ENCODE measurements around the gene EID1.

Gene EID1

DNA sequence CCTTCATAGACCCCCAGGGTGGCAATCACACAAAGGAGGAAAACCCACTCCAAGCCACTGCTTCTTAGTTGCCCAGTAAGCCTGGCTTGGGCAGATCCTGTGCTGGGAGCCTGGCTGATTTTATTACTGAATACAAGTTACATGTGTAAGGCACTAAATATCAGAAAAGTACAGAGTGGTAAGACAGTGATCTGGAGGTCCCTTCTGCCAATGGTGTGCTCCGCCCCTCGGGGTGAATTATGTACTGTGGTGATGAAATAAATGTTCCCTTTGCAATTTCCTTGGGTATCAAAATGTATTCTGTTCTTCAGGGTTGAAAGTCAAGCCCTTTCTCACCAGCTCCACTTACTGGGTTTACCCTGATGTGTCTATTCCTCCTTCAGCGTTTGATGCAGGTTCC, 38.8 kb downstream of the EID1 start:
- TF ChIP-seq, protein P1, sequence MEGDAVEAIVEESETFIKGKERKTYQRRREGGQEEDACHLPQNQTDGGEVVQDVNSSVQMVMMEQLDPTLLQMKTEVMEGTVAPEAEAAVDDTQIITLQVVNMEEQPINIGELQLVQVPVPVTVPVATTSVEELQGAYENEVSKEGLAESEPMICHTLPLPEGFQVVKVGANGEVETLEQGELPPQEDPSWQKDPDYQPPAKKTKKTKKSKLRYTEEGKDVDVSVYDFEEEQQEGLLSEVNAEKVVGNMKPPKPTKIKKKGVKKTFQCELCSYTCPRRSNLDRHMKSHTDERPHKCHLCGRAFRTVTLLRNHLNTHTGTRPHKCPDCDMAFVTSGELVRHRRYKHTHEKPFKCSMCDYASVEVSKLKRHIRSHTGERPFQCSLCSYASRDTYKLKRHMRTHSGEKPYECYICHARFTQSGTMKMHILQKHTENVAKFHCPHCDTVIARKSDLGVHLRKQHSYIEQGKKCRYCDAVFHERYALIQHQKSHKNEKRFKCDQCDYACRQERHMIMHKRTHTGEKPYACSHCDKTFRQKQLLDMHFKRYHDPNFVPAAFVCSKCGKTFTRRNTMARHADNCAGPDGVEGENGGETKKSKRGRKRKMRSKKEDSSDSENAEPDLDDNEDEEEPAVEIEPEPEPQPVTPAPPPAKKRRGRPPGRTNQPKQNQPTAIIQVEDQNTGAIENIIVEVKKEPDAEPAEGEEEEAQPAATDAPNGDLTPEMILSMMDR (conservative IDR thresholded peaks at IDR 0.05; ENCODE audit: low read depth, low read length): no peak
- DNase-seq (ENCODE audit: low read depth): no peak
- H3K4me3 ChIP-seq (ENCODE audit: low read depth, low read length): no peak overlapping the region

DNA sequence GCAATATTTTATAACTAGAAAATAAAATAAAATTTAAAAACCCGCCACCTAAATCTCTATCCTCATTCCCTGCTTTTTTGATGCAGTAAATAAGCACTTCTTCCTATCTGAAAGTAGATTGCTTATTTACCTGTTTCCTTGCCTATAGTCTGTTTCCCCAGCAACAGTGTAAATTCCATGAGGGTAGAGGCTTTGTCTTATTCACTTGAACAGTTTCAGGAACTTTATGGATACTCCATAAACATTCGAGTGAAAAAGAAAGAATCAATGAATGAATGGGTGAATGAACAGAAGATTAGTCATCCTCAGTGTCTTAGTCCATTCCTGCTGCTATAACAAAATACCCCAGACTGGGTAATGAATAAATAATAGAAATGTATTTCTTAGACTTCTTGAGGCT, 44.1 kb downstream of the EID1 start:
- no peak for DNase-seq (ENCODE audit: low read depth)
- H3K4me3 ChIP-seq (ENCODE audit: low read depth, low read length): no peak overlapping the region
- TF ChIP-seq, protein P1 (conservative IDR thresholded peaks at IDR 0.05; ENCODE audit: low read depth, low read length): no peak

DNA sequence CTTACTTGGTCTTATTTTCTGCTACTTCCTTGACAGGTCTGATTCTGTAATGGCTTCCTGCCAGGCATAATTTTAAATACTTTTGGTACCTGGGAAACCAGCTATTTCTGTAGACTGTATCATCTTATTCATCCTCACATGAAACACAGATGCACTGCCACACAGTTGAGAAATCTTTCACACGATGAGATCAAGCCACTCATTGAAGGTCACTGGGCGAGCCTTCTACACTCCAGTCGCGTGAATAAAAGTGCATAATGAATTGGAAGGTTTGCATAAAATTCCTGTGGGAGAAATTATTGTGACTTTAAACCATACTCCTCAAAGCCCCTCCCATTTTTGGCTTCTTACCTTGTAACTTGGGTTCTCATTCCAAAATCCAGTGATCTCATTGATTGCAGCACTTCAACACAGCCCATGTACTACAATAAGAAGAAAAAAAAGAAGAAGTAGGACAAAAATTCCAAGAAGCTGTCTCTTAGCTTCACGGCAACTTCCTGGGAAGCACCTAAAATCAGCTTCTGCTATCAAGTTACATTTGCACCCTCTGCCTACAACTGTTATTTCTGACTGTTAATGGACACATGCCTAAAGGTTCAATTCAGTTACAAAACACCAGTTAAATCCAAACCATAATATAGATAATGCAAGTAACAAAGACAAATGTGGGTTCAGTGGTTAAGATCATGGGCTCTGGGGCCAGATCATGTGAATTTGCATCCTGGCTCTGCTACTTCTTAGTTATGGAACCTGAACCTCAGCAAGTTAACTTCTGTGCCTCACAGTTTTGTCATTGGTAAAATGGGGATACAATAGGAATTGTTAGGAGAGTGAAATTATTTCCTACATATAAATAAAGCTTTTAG, 46.8 kb downstream of the EID1 start:
- DNase-seq (ENCODE audit: low read depth): peak; percentile 16
- H3K4me3 ChIP-seq (ENCODE audit: low read depth, low read length): no peak overlapping the region
- TF ChIP-seq, protein P1 (conservative IDR thresholded peaks at IDR 0.05; ENCODE audit: low read depth, low read length): no peak

DNA sequence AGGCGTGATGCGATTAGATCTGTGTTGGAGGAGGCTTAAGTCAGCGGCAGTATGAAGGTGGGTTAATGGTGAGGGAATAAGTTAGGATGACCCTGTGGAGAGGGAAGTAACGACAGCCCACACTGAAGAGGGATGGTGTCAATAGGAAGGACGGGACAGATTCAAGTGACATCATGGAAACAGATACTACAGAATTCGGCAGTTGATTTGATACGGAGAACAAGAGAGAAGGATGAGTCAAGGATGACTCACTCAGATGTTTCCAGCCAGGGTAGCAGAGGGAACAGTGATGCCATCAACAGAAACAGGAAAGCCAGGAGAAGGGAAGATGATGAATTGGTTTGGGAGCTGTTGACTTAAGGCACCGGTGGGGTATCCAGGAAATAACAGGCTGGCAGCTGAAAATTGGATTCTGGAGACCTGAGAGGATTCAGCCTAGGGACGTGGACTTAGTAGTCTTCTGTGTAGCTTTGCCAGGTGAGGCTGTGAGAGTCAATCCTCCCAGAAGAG, 47.8 kb downstream of the EID1 start:
- no peak overlapping the region for H3K4me3 ChIP-seq (ENCODE audit: low read depth, low read length)
- peak; percentile 86 for DNase-seq (ENCODE audit: low read depth)
- TF ChIP-seq, protein P1 (conservative IDR thresholded peaks at IDR 0.05; ENCODE audit: low read depth, low read length): no peak

DNA sequence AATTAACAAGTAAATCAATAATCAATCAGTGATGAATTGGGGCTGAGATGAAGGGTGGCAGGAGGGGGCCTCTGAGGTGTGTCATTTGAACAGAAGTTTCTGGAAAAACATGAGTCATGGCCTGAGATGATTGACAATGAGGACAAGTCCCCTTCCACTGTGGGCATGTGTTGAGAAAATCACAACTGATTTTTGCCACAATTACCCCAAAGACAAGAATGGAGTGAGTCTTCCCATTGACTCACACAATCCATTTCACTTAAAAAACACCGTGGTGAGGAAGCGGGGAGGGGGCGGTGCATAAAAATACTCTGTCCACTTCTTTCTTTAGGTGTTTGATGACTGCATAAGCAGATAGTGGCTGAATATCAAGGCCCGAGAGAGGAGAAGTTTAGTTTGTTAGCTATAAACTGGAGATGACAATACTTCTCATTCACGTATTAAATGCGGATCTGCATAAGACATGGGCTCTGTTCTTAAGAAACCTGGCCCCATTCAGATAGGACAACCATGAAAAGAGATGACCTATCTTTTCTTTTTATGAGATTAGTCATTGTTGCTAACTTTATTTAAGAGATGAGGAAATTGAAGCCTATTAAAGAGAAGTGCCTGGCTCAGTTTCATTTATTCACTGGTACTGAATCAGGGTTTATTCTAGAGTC, 51.1 kb downstream of the EID1 start:
- DNase-seq (ENCODE audit: low read depth): no peak
- TF ChIP-seq, protein P1 (conservative IDR thresholded peaks at IDR 0.05; ENCODE audit: low read depth, low read length): no peak
- no peak overlapping the region for H3K4me3 ChIP-seq (ENCODE audit: low read depth, low read length)

DNA sequence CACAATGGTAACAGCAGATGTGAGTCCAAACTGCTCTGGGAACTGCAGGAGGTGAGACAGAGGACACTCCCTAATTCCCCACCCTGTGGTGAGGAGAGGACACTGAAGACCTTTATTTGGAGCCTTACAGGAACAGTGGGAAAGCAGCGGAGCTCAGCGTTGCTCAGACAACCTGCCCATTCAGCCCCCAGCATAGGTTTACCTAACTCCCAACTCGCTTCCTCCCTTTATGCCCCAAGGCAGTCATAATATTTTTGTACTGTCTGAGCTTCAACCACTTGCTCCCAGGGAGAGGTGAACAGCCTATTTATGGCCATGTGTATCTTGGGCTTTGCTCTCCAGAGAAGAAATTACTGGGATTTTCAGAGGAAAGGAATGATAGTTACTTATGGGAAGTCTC, 51.7 kb downstream of the EID1 start:
- TF ChIP-seq, protein P1 (conservative IDR thresholded peaks at IDR 0.05; ENCODE audit: low read depth, low read length): no peak
- no peak overlapping the region for H3K4me3 ChIP-seq (ENCODE audit: low read depth, low read length)
- no peak for DNase-seq (ENCODE audit: low read depth)
